ENCODE data around the gene REM2.
"Not testable (repeated sequence)": the region's sequence is repeated elsewhere in the genome, so short reads cannot be mapped to it uniquely, and the experiment has no call there.

Gene REM2

DNA sequence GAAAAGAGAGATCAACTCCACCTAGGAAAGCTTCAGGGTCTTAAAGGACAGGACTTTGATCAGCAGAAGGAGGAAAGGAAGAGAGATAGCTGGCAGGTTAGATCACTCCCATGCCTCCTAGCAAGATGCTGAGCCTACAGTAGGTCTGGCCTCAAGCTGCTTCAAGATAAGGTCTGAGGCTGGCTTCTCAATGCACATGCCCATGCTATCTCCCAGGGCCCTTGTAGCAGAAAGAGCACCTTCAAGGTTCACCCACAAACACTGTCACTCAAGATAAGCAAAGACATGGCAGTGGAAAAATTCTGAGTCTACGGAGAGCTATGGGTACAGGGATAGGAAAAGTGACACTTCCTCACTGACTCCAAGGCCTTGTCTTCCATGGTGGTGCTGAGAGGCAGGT is 14.3 kb downstream of the REM2 start:
- no peak overlapping the region for H3K27ac Mint-ChIP-seq
- no peaks in the 10 kb centered on the region for H3K9me3 Mint-ChIP-seq

DNA sequence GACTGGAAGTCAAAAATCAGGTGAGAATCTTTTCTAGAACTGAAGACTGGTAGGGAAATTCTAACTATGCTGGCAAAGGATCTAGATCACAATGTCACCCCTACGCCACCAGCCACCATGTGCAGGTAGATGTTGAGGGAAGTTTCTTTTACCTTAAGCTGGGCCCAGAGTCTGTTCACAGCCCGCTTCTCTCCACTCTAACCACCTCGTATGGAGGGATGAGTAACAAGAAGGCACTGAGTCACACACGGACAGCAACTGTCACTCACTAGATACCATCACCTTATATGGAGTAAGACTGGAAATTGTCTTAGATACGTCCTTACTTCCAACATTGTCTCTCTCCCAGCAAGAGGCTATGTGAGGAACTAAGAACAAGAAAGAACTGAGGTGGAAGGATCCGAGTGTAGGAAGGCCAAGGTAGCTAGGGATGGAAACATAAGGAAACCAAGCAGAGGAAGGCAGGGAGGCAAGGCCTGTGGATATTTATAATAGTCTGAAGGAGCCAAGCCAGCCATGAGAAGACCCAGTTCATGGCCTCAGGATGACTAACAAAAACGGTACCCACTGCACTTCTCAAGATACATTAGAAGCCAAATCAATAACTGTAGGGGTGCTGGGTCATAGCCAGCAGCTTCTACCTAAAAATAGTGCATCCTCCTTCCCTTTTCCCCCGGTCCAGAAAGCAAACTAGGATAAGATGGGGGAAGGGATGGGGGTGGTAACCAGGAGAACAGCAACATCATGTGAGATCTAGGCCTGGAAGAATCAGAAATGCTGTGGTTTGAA is 15.5 kb downstream of the REM2 start:
- Mint-ChIP-seq H3K9me3 (no peaks in the 10 kb centered on the region), H3K4me1 (peaks cover 26% of the 10 kb centered on the region), H3K4me3 (no peak overlapping the region), H3K27me3 (no peaks in the 10 kb centered on the region), H3K27ac (peak overlapping the region in 1 of 2 donors; percentile 10)
- DNase-seq = no peak
- ATAC-seq = peak; percentile 84

More for the DNA sequence above, 14.3 kb downstream of the REM2 start:
- no peaks in the 10 kb centered on the region for H3K27me3 Mint-ChIP-seq
- H3K4me1 Mint-ChIP-seq = peaks cover 26% of the 10 kb centered on the region
- ATAC-seq (no peak), DNase-seq (no peak)
- no peak overlapping the region for H3K4me3 Mint-ChIP-seq

DNA sequence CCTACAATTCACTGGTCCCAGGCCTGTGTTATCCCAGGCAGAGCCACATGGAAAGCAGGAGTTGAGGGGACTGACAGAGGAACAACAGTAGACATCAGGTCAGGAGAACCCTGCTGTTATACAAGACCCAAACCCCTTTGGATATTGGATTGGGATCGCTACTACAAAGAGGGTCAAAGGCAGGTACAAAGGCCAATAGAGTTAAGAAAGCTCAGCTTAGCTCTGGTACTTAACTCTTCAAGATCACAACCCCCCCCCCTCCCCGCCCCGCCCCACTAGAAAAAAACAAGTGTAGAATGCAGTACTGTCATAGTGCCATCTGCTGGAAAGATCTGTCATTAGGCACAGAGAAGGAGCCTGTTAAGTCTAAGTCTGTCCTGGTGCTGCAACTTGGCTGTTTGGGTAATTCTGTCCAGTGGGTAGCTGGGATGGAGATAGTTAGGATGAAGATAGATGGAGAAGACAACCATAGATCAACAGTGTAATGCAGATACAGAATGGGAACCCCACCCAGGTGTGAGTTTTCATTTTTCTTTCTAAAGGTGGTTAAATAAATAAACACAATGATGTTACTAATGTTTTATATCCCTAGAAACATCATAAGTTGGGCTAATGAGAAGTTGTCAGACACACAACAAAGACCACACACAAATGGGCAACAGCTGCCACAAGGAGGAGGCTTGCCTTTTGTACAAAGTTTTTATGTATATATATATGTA is 17.2 kb downstream of the REM2 start:
- ATAC-seq (peak; percentile 78), DNase-seq (peak in 1 of 2 donors; percentile 27)
- H3K4me3 Mint-ChIP-seq = no peak overlapping the region
- no peaks in the 10 kb centered on the region for H3K27me3 Mint-ChIP-seq
- H3K27ac Mint-ChIP-seq = no peak overlapping the region
- no peaks in the 10 kb centered on the region for H3K9me3 Mint-ChIP-seq
- peaks cover 26% of the 10 kb centered on the region for H3K4me1 Mint-ChIP-seq

DNA sequence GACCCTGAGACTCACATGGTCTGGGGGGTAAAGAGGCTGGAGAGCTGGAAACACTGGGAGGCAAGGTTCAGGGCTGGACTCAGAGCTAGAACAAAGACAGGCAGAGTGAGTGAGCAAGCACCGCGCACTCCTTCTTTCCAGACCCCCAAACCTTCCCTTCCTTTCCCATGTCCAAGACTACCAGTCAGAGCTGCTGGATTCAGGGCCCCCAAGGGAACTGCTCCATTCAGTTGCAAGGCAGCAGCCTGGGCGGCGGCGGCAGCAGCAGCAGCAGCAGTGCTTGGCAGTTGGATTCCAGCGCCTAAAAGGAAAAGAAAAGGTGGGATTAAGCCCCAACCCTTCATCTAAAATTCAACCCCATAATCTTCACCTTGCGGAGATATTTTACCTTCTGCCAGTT is 18.8 kb downstream of the REM2 start:
- H3K4me3 Mint-ChIP-seq = no peak overlapping the region
- no peaks in the 10 kb centered on the region for H3K27me3 Mint-ChIP-seq
- no peak for ATAC-seq
- no peak for DNase-seq
- H3K9me3 Mint-ChIP-seq = no peaks in the 10 kb centered on the region
- H3K4me1 Mint-ChIP-seq = peaks cover 26% of the 10 kb centered on the region
- H3K27ac Mint-ChIP-seq = no peak overlapping the region

DNA sequence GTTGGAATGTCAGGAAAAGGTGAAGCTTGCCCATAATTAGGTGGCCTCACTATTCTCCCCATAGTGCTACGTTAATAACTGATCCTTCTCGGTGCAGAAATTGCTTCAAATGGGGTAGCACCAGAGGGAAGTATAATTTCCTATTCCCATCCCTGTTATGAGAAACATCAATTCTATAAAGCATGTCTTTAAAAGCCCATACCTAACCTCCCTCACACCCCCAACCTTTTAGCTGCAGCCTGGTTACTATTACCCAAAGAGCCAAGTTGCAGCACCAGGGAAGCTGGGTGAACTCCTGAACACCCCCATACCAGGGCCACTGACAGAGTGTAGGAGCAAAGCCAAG is 20.7 kb downstream of the REM2 start:
- H3K4me1 Mint-ChIP-seq = peaks cover 17% of the 10 kb centered on the region
- ATAC-seq (no peak), DNase-seq (no peak)
- H3K9me3 Mint-ChIP-seq = no peaks in the 10 kb centered on the region
- H3K4me3 Mint-ChIP-seq = no peak overlapping the region
- no peak overlapping the region for H3K27ac Mint-ChIP-seq
- no peaks in the 10 kb centered on the region for H3K27me3 Mint-ChIP-seq

DNA sequence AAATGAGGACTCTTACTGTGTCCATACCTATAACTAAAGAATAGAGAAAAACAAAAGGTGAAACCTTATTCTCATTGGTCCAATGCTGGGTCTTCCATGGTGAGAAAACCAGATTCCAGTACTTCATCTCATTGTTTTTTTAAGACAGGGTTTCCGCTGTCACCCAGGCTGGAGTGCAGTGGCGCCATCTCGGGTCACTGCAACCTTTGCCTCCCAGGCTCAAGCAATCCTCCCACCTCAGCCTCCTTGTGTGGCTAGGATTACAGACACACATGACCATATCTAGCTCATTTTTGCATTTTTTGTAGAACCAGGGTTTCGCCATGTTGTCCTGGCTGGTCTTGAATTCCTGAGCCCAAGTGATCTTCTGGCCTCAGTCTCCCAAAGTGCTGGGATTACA is 22.6 kb downstream of the REM2 start:
- H3K27me3 Mint-ChIP-seq = no peaks in the 10 kb centered on the region
- no peaks in the 10 kb centered on the region for H3K9me3 Mint-ChIP-seq
- H3K4me1 Mint-ChIP-seq = peaks cover 9% of the 10 kb centered on the region
- DNase-seq = no peak
- no peak for ATAC-seq
- H3K4me3 Mint-ChIP-seq = no peak overlapping the region
- no peak overlapping the region for H3K27ac Mint-ChIP-seq

DNA sequence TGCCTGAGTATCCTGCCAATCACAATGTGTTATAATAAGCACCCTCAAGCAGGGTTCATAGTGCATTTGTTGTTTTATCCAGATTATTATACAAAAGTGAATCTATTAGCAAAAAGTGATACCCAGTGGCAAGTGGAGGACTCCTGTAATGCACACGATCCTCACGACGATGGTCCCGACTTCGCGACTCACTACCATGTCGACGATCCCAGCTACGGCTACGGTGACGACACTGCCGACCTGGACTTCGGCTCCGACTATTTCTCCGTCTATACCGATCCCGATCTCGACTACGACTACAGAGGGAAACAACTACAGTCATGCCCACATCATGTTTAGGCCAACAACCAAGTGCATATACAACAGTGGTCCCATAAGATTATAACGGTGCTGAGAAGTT is 23.1 kb downstream of the REM2 start:
- ATAC-seq (no peak), DNase-seq (no peak)
- H3K27me3 Mint-ChIP-seq = no peaks in the 10 kb centered on the region
- no peak overlapping the region for H3K4me3 Mint-ChIP-seq
- no peaks in the 10 kb centered on the region for H3K9me3 Mint-ChIP-seq
- H3K27ac Mint-ChIP-seq = no peak overlapping the region
- H3K4me1 Mint-ChIP-seq = peaks cover 5% of the 10 kb centered on the region

DNA sequence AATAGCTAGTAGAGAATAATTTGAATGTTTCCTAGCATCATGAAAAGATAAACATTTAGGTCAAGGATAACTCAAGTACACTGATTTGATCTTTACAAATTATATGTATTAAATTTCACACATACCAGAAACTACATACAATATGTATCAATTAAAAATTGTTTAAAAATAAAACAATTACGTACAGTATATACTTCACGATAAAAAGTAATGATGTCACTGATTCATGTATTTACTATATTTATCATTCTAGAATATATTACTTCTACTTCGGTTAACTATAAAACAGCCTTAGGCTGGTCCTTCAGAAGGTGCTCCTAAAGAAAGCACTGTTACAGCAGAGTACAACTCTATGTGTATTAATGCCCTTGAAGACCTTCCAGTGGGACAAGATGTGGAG is 24.4 kb downstream of the REM2 start:
- ATAC-seq = no peak
- no peak overlapping the region for H3K27ac Mint-ChIP-seq
- peaks cover 12% of the 10 kb centered on the region for H3K4me1 Mint-ChIP-seq
- H3K9me3 Mint-ChIP-seq = no peaks in the 10 kb centered on the region
- H3K27me3 Mint-ChIP-seq = no peaks in the 10 kb centered on the region
- no peak for DNase-seq
- no peak overlapping the region for H3K4me3 Mint-ChIP-seq

DNA sequence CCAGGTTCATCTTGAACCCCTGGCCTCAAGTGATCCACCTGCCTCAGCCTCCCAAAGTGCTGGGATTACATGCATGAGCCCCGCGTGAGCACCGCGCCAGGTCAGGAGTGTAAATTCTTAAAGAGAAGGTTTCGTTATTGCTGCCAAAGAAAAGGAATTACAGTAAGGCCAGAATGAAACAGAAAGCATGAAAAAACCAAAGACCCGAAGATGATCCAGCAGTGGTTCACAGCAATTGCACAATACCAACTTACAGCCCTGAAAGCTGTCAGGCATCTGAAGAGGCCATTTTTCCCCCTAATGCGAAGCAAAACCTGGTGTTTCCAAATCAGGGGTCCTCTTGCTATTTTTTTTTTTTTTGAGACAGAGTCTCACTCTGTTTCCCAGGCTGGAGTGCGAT is 25.6 kb downstream of the REM2 start:
- Mint-ChIP-seq H3K4me3 (no peak overlapping the region), H3K27me3 (no peaks in the 10 kb centered on the region), H3K9me3 (no peaks in the 10 kb centered on the region), H3K27ac (no peak overlapping the region), H3K4me1 (peaks cover 19% of the 10 kb centered on the region)
- DNase-seq (no peak), ATAC-seq (no peak)

DNA sequence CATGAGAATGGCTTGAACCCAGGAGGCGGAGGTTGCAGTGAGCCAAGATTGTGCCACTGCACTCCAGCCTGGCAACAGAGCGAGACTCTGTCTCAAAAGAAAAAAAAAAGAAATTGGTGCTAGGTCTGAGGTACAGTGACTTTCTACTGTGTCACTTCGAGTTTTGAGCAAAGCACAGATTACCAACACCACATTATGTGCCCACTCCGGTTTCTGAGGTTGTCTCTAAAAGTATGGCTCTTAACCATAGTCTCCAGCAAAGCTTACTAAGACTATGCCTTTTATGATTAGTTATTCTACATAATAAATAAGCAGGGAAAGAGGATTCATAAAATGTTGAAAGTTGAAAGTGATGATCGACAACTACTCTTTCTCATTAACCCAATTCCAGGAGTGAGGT is 27.9 kb downstream of the REM2 start:
- Mint-ChIP-seq H3K4me3 (no peak overlapping the region), H3K27ac (no peak overlapping the region)
- ATAC-seq = no peak

DNA sequence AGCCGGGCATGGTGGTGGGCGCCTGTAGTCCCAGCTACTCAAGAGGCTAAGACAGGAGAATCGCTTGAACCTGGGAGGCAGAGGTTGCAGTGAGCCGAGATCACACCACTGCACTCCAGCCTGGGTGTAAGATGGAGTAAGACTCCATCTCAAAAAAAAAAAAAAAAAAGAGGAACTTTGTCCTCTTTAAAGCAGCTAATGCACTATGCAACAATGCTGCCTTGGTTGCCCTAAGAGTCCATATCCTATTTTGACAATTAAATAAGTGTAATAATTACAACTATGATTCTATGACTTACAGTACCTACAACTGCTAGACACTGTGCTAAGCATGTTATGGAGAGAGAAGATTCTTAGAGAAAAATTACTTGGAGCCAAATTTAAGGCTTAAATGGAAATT is 31.8 kb downstream of the REM2 start:
- H3K9me3 Mint-ChIP-seq, ATAC-seq, DNase-seq, H3K27ac Mint-ChIP-seq, H3K4me3 Mint-ChIP-seq, H3K27me3 Mint-ChIP-seq: not testable (repeated sequence)
- H3K4me1 Mint-ChIP-seq = peaks cover 48% of the 10 kb centered on the region

More for the DNA sequence above, 27.9 kb downstream of the REM2 start:
- no peaks in the 10 kb centered on the region for H3K9me3 Mint-ChIP-seq
- H3K27me3 Mint-ChIP-seq = no peaks in the 10 kb centered on the region
- H3K4me1 Mint-ChIP-seq = peaks cover 24% of the 10 kb centered on the region
- DNase-seq = no peak

DNA sequence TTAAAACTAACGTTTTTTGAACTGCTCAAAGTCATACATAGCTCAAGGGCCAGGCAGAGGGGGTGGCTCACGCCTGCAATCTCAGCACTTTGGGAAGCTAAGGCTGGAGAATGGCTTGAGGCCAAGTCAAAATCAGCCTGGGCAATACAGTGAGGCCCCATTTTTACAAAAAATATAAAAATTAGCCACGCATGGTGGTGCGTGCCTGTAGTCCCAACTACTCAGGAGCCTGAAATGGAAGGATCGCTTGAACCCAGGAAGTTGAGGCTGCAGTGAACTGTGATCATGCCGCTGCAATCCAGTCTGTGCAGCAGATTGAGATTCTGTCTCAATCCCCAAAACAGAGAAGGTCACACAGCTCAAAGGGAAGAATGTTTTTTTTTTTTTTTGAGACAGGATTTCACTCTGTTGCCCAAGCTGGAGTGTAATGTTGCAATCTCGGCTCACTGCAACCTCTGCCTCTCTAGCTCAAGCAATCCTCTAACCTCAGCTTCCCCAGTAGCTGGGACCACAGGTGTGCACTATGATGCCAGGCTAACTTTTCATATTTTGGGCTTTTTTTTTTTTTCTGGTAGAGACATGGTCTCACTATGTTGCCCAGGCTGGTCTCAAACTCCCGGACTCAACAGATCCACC is 33.0 kb downstream of the REM2 start:
- ATAC-seq (no peak), DNase-seq (no peak)
- H3K4me1 Mint-ChIP-seq = peaks cover 52% of the 10 kb centered on the region
- no peaks in the 10 kb centered on the region for H3K9me3 Mint-ChIP-seq
- H3K27me3 Mint-ChIP-seq = no peaks in the 10 kb centered on the region
- no peak overlapping the region for H3K4me3 Mint-ChIP-seq
- H3K27ac Mint-ChIP-seq = peak overlapping the region in 1 of 2 donors; percentile 87

DNA sequence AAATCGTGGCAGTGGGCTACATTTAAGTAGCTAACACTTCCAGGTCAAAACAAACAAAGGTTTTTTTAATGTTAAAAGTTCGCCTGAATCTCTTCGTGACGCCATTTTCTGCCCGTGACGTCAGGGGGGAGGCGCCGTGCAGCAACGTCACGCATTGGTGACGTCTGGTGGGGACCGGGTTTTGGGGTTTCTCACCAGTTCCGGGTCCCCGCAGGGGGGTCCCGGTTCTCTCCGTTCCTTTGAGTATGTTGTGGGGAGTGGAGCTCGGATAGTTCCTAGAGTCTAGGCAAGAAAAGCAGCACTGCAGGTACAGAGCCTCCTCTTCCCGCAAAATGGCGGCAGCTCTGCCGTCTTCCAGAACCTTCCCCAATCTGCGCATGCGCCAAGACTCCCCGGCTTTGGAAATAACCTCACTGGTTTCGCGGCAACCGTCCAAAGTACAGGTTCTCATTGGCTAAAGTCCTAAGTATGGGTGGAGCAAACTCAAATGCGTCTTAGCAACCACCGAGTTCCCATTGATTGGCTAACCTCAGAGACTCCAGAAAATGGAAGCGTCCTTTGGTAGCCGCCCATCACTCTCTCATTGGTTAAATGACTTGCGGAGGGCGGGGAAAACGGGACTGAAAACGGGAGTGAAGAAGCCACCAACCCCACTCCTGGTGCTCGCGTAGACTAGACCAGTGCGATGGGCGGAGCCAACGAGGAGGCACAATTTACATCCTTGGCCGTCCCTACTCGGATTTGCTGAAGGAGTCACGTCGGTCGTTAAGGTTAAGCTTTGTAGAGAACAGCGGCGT is 36.0 kb downstream of the REM2 start, which contains the start of gene RBM23:
TSS of gene RBM23 (minus strand) at position 346 of the 797 bp plus-strand sequence.
- Mint-ChIP-seq H3K9me3 (no peaks in the 10 kb centered on the region), H3K4me3 (peak within 1 kb of the TSS; percentile 96 to 99), H3K27ac (peak within 1 kb of the TSS; percentile 100), H3K27me3 (no peaks in the 10 kb centered on the region), H3K4me1 (peaks cover 38% of the 10 kb centered on the region)
- ATAC-seq (peak; percentile 95), DNase-seq (peak; percentile 99 to 100)

DNA sequence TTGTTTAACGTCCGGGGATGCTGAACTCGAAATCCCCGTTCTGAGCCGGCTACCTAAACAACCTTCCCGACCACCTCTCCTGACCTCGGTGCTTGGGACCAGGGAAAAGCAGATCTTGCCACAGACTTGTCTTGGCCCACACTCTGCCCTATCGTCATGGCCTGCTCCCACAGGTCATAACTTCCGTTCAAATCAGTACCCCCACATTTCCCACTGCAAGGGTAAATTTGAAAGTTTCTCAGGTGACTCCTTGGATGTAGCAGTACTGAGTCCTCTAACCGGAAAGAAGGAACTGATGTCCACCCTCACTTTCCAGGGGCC is 36.5 kb downstream of the REM2 start:
- Mint-ChIP-seq H3K27me3 (no peaks in the 10 kb centered on the region), H3K9me3 (no peaks in the 10 kb centered on the region), H3K4me1 (peaks cover 38% of the 10 kb centered on the region), H3K27ac (peak overlapping the region; percentile 100), H3K4me3 (peak overlapping the region; percentile 96 to 99)
- no peak for DNase-seq
- peak; percentile 18 for ATAC-seq

DNA sequence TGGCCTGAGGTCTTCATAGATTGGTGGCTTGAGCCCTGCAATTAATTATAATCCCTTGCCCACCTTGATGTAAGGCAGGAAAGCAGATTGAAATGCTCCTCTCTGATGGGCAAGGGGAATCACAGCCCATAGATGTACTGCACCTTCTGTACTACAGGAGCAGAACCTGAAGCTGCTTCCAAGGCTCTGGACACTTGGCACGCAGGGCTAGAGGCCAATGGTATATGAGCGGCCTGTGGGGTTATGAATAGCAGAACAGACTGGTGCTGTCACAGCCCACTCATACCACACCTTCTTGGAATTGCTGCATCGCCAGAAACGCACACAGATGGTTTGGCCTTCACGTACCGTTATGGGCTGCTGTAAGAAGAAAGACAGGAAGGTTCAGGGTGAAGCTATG is 37.7 kb downstream of the REM2 start:
- Mint-ChIP-seq H3K4me1 (peaks cover 36% of the 10 kb centered on the region), H3K9me3 (no peaks in the 10 kb centered on the region), H3K27ac (no peak overlapping the region), H3K27me3 (no peaks in the 10 kb centered on the region), H3K4me3 (no peak overlapping the region)
- no peak for ATAC-seq
- DNase-seq = no peak

All from stimulated activated naive CD8-positive, alpha-beta T cell treated with anti-CD3 and anti-CD28 coated beads, Interleukin-15, amount 100 ng/mL, for 72 hours (primary cell).